Keratinocyte (primary cell): ENCODE data around the gene ATN1. TPM values are rescaled to one million over a fixed set of nuclear protein-coding genes. Genes with fewer than 3 reads are reported as not detected.

Experiments
- DNase-seq: peaks from one replicate; pipeline ENCODE4 v3.0.0-alpha.2; 2011; ENCODE audit warnings: low read depth, missing footprints, low spot score
- FAIRE-seq: peaks from 2 replicates; lab custom pipeline; 2011; peaks lifted over from hg19 to GRCh38; lab: Jason Lieb, UNC
- H2AFZ ChIP-seq: 2 replicates; pipeline ENCODE4 v1.6.0; 2012; ENCODE audit warnings: low read length, control low read depth, inconsistent platforms; ENCODE audit not compliant: control insufficient read depth
- H3K27ac ChIP-seq: 2 replicates; pipeline ENCODE4 v1.5.1; 2011; ENCODE audit warnings: low read length; ENCODE audit not compliant: control insufficient read depth, insufficient read depth
- H3K27me3 ChIP-seq: 3 replicates; pipeline ENCODE4 v1.6.0; 2011; ENCODE audit warnings: low read length; ENCODE audit not compliant: control insufficient read depth, insufficient read depth; ENCODE audit errors: extremely low read depth
- H3K36me3 ChIP-seq, 2 experiments: 2 replicates in 1 of 2; 3 replicates in 1 of 2; pipeline ENCODE4 v1.5.1; 2011; ENCODE audit warnings: low read length in 2 of 2, mild to moderate bottlenecking in 1 of 2; ENCODE audit not compliant: control insufficient read depth in 2 of 2, insufficient read depth in 2 of 2; ENCODE audit errors: extremely low read depth in 1 of 2
- H3K4me1 ChIP-seq: 3 replicates; pipeline ENCODE4 v1.5.1; 2011; ENCODE audit warnings: low read length; ENCODE audit not compliant: control insufficient read depth, insufficient read depth; ENCODE audit errors: extremely low read depth
- H3K4me2 ChIP-seq: 3 replicates; pipeline ENCODE4 v1.6.0; 2011; ENCODE audit warnings: low read depth, low read length; ENCODE audit not compliant: control insufficient read depth, insufficient read depth; ENCODE audit errors: extremely low read depth
- H3K4me3 ChIP-seq, 3 experiments: fragments of 200-600 bp in 1 of 3; sonication (generic) in 1 of 3; 2 replicates in 2 of 3; 3 replicates in 1 of 3; pipeline ENCODE4 v1.5.1; 2011 to 2016; ENCODE audit warnings: low read length in 3 of 3, mild to moderate bottlenecking in 3 of 3, control low read depth in 2 of 3, inconsistent platforms in 1 of 3, low read depth in 1 of 3, mixed read lengths in 1 of 3, mixed run types in 1 of 3, moderate library complexity in 1 of 3; ENCODE audit not compliant: control insufficient read depth in 2 of 3, insufficient read depth in 2 of 3; ENCODE audit errors: extremely low read depth in 1 of 3
- H3K79me2 ChIP-seq: 2 replicates; pipeline ENCODE4 v1.6.0; 2012; ENCODE audit warnings: low read length; ENCODE audit not compliant: control insufficient read depth, insufficient read depth
- H3K9ac ChIP-seq: 3 replicates; pipeline ENCODE4 v1.6.0; 2011; ENCODE audit warnings: low read length; ENCODE audit not compliant: control insufficient read depth, insufficient read depth; ENCODE audit errors: extremely low read depth
- H3K9me1 ChIP-seq: 3 replicates; pipeline ENCODE4 v1.6.0; 2011; ENCODE audit warnings: low read length; ENCODE audit not compliant: control insufficient read depth, insufficient read depth; ENCODE audit errors: extremely low read depth
- H3K9me3 ChIP-seq: 2 replicates; pipeline ENCODE4 v1.5.1; 2012; ENCODE audit warnings: low read depth, low read length; ENCODE audit not compliant: control insufficient read depth
- H4K20me1 ChIP-seq: 3 replicates; pipeline ENCODE4 v1.6.0; 2011; ENCODE audit warnings: low read length; ENCODE audit not compliant: control insufficient read depth, insufficient read depth; ENCODE audit errors: extremely low read depth
- CTCF ChIP-seq, 3 experiments: IDR thresholded peaks in 1 of 3; conservative IDR thresholded peaks in 1 of 3; optimal IDR thresholded peaks in 1 of 3; 2 replicates in 2 of 3; 3 replicates in 1 of 3; pipeline versions ENCODE3 to v1.5.1; 2011; ENCODE audit warnings: low read length in 3 of 3, mild to moderate bottlenecking in 3 of 3, moderate library complexity in 2 of 3, control low read depth in 1 of 3, inconsistent platforms in 1 of 3; ENCODE audit not compliant: insufficient read depth in 2 of 3; ENCODE audit errors: extremely low read depth in 1 of 3
- EZH2 ChIP-seq: IDR thresholded peaks from one replicate; pipeline ENCODE4 v1.6.1; 2012; ENCODE audit warnings: inconsistent platforms, mild to moderate bottlenecking, low read length, moderate library complexity
- dilution Hi-C: fragments of 300-500 bp; cut with MboI; formaldehyde crosslinking; loops from one replicate; pipeline ENCODE4 v1.7.0; 2020; ENCODE audit warnings: low sequenced_read_pairs; ENCODE audit not compliant: extremely low pct_ligation_motif_present
- polyA plus RNA-seq, 5 experiments: library from polyadenylated mRNA; depleted of rRNA in 3 of 5; stranded (reverse) in 3 of 5; stranded (forward) in 1 of 5; unstranded in 1 of 5; fragments of >200 nt; gene quantifications; 1 replicate in 1 of 5; 2 replicates in 3 of 5; 3 replicates in 1 of 5; pipeline versions ENCODE4 v1.2.1 to v1.2.3, GENCODE V29; 2011 to 2012; ENCODE audit warnings: missing spikeins in 2 of 5, low read depth in 1 of 5, low replicate concordance in 1 of 5

The ATN1 gene
- polyA plus RNA-seq, 1 donor (not counting 4 experiments of a cell fraction or from before 2014, with no cell fraction given) = 6.2 TPM

GRCh38 chr12:6917491-6918231 is 10.1 kb upstream of the ATN1 start:
- no peak for TF ChIP-seq CTCF (optimal IDR thresholded peaks at IDR 0.05 in 1 of 3, IDR thresholded peaks at IDR 0.05 in 1 of 3, conservative IDR thresholded peaks at IDR 0.05 in 1 of 3; ENCODE audit: extremely low read depth in 1 of 3, insufficient read depth in 2 of 3, low read length in 3 of 3)
- no peak for TF ChIP-seq EZH2
- Histone ChIP-seq H3K9me3 (no peaks in the 10 kb centered on the region), H3K9ac (no peak overlapping the region), H2AFZ (no peak overlapping the region), H3K27ac (no peak overlapping the region), H3K27me3 (peaks cover 16% of the 10 kb centered on the region), H4K20me1 (no peaks in the 10 kb centered on the region), H3K79me2 (no peaks in the 10 kb centered on the region), H3K9me1 (peaks cover 2% of the 10 kb centered on the region), H3K4me2 (no peak overlapping the region), H3K4me1 (peaks cover 9% of the 10 kb centered on the region), H3K36me3 (no peaks in the 10 kb centered on the region), H3K4me3 (no peak overlapping the region)
- DNase-seq (no peak), FAIRE-seq (no peak)
- dilution Hi-C loops = no loop called here

DNA sequence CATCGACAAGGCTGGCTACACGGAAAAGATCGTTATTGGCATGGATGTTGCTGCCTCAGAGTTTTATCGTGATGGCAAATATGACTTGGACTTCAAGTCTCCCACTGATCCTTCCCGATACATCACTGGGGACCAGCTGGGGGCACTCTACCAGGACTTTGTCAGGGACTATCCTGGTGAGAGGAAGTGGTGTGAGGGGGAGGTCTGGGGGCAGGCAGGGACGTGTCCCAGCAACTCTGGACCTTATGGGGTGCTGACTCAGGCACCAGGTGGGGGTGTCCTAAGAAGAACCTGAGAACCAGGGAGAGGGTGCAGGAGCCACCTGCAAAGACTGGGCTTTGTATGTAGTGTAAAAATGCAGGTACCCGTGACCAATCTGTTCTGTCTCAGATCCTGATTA is 8.2 kb upstream of the ATN1 start:
- Histone ChIP-seq H4K20me1 (no peaks in the 10 kb centered on the region), H3K9me1 (peaks cover 2% of the 10 kb centered on the region), H3K27me3 (peaks cover 11% of the 10 kb centered on the region), H3K9ac (no peak overlapping the region), H2AFZ (no peak overlapping the region), H3K36me3 (no peaks in the 10 kb centered on the region), H3K79me2 (no peaks in the 10 kb centered on the region), H3K4me3 (no peak overlapping the region), H3K9me3 (no peaks in the 10 kb centered on the region), H3K27ac (no peak overlapping the region), H3K4me2 (peak overlapping the region; percentile 31), H3K4me1 (peaks cover 15% of the 10 kb centered on the region)
- FAIRE-seq (peak; percentile 79), DNase-seq (peak; percentile 86)
- dilution Hi-C loops = no loop called here
- TF ChIP-seq CTCF (optimal IDR thresholded peaks at IDR 0.05 in 1 of 3, IDR thresholded peaks at IDR 0.05 in 1 of 3, conservative IDR thresholded peaks at IDR 0.05 in 1 of 3; ENCODE audit: extremely low read depth in 1 of 3, insufficient read depth in 2 of 3, low read length in 3 of 3) (peak; percentile 3 to 59 (median 34)), EZH2 (no peak)
